Pancreas (tissue), 10 donors: ENCODE results near the gene CHRD. TPM values are rescaled to one million over a fixed set of nuclear protein-coding genes. Genes with fewer than 3 reads are reported as not detected.

Source experiments
- ATAC-seq, 4 donors: fragments of 200-7000 bp; cut with Tn5 transposase; one replicate each; pipeline versions ENCODE4 v1.8.0 to v1.9.1; 2020; ENCODE audit warnings: mild to moderate bottlenecking in 4 of 4, moderate library complexity in 4 of 4
- DNase-seq, 6 donors: peaks; one replicate each; pipeline ENCODE4 v3.0.0-alpha.2; 2020
- FAIRE-seq: peaks from 2 replicates; lab custom pipeline; 2012; peaks lifted over from hg19 to GRCh38; lab: Jason Lieb, UNC
- H3K27ac ChIP-seq, 4 donors: fragments of 200-600 bp; sonication (generic); 1 replicate in 3 of 4; 2 replicates in 1 of 4; pipeline versions ENCODE4 v1.5.0 to v1.8.0; 2020
- H3K27me3 ChIP-seq, 4 donors: fragments of 200-600 bp; one replicate each; pipeline ENCODE4 v1.8.0; 2021
- H3K36me3 ChIP-seq, 3 donors: fragments of 200-600 bp; sonication (generic) in 1 of 3; one replicate each; pipeline versions ENCODE4 v1.5.0 to v1.8.0; 2020 to 2021
- H3K4me1 ChIP-seq, 3 donors: fragments of 200-600 bp; one replicate each; pipeline ENCODE4 v1.8.0; 2021
- H3K4me3 ChIP-seq, 4 donors: fragments of 200-600 bp; sonication (generic) in 2 of 4; one replicate each; pipeline versions ENCODE4 v1.5.0 to v1.8.0; 2020 to 2021
- H3K9me3 ChIP-seq, 4 donors: fragments of 200-600 bp; one replicate each; pipeline ENCODE4 v1.8.0; 2021
- CTCF ChIP-seq, 4 donors: fragments of 200-600 bp; sonication (generic) in 3 of 4; IDR thresholded peaks; one replicate each; pipeline versions ENCODE4 v1.5.0 to v1.8.0; 2021; ENCODE audit warnings: antibody characterized with exemption in 4 of 4
- WGBS, 2 donors: extraction: QIAGEN DNeasy Blood & Tissue Kit; methylation state at CpG; one replicate each; pipeline ENCODE4 v1.1.7; 2013; 5-methylcytosine and 5-hydroxymethylcytosine counted together
- intact Hi-C, 3 donors: fragments of 100-400 bp; cut with DNase I; formaldehyde crosslinking; loops; one replicate each; pipeline versions ENCODE4 v1.11.1 to v1.14.2; 2022
- polyA plus RNA-seq, 2 donors: library from polyadenylated mRNA; stranded (reverse); fragments of 200-250 nt; gene quantifications; one replicate each; pipeline ENCODE4 v1.2.3, GENCODE V29; 2013
- total RNA-seq, 6 donors: library from RNA; stranded (reverse); fragmentation: NEBNext Ultra II Directional in 4 of 6; extraction: Animal tissue kit (Norgen Biotek cat#: 25700) in 4 of 6; gene quantifications; one replicate each; pipeline versions ENCODE4 v1.2.1 to v1.2.4, GENCODE V29; 2021 to 2023
- donor health status: healthy with polysubstance abuse.
- donor health status: DM: no; HTN: no; CAD: no; lungs with moderate emphysema.
- donor health status: DM: no; HTN: no; CAD: no.
- donor health status: control.
- donor health status: control.
- donor health status: Bipolar disorder and iron deficiency.
- donor health status: DM: yes; HTN: yes; CAD: no.
- donor health status: DM: no; HTN: no; CAD: no.
- donor health status: DM: no; HTN: no; CAD: no.
- donor health status: DM: yes; HTN: yes; CAD: no.

CHRD gene
- total and polyA plus RNA-seq, 8 donors: 11.0 to 96.7 (median 19.8) TPM

- Histone ChIP-seq H3K9me3 (no peaks in the 10 kb centered on the region), H3K36me3 (no peaks in the 10 kb centered on the region), H3K27me3 (no peaks in the 10 kb centered on the region), H3K4me3 (no peak overlapping the region), H3K27ac (no peak overlapping the region), H3K4me1 (no peaks in the 10 kb centered on the region)
- WGBS, 2 donors: 74 to 78% methylated on average over 20 of the region's 20 CpGs
- intact Hi-C loops: no loop called here
- DNase-seq (no peak), FAIRE-seq (no peak), ATAC-seq (no peak)
- no peak for TF ChIP-seq CTCF (IDR thresholded peaks at IDR 0.05)
Measured at GRCh38 chr3:184405075-184406030, 25.5 kb downstream of the CHRD start.

GRCh38 chr3:184409331-184409926 is 29.6 kb downstream of the CHRD start:
- no peak for ATAC-seq
- intact Hi-C loops: no loop called here
- no peaks in the 10 kb centered on the region for H3K4me1 ChIP-seq
- no peak overlapping the region for H3K4me3 ChIP-seq
- H3K27me3 ChIP-seq: no peaks in the 10 kb centered on the region
- no peak for FAIRE-seq
- no peak for DNase-seq
- no peak overlapping the region for H3K27ac ChIP-seq
- no peak for TF ChIP-seq CTCF (IDR thresholded peaks at IDR 0.05)
- WGBS, 2 donors: 85 to 86% methylated on average over 8 of the region's 8 CpGs
- H3K9me3 ChIP-seq: no peaks in the 10 kb centered on the region
- H3K36me3 ChIP-seq: no peaks in the 10 kb centered on the region

- H3K27me3 ChIP-seq: no peaks in the 10 kb centered on the region
- TF ChIP-seq CTCF (IDR thresholded peaks at IDR 0.05): no peak
- no peak for FAIRE-seq
- ATAC-seq: no peak
- no peaks in the 10 kb centered on the region for H3K9me3 ChIP-seq
- H3K36me3 ChIP-seq: no peaks in the 10 kb centered on the region
- H3K4me3 ChIP-seq: no peak overlapping the region
- DNase-seq: no peak
- intact Hi-C loops: no loop called here
- H3K27ac ChIP-seq: no peak overlapping the region
- H3K4me1 ChIP-seq: no peaks in the 10 kb centered on the region
- WGBS, 2 donors: 61 to 79% methylated on average over 12 of the region's 12 CpGs
Measured at GRCh38 chr3:184409946-184410500, 30.2 kb downstream of the CHRD start.

- FAIRE-seq: no peak
- Histone ChIP-seq H3K36me3 (no peaks in the 10 kb centered on the region), H3K4me3 (no peak overlapping the region), H3K27me3 (no peaks in the 10 kb centered on the region), H3K27ac (no peak overlapping the region), H3K4me1 (no peaks in the 10 kb centered on the region), H3K9me3 (no peaks in the 10 kb centered on the region)
- TF ChIP-seq CTCF (IDR thresholded peaks at IDR 0.05): no peak
- 78 to 84% methylated on average over 16 of the region's 16 CpGs for WGBS, 2 donors
- no peak for ATAC-seq
- intact Hi-C loops: no loop called here
- DNase-seq: no peak
Measured at GRCh38 chr3:184414418-184415202, 34.8 kb downstream of the CHRD start.
